Measurements from ENCODE around the gene PIP5K1C.

GRCh38 chr19:3653081-3653795 is 47.0 kb downstream of the PIP5K1C start:
- no peak for TF ChIP-seq CTCF (IDR thresholded peaks at IDR 0.05 in 8 of 11, conservative IDR thresholded peaks at IDR 0.05 in 3 of 11)
- TF ChIP-seq POLR2A (IDR thresholded peaks at IDR 0.05), result no peak
- TF ChIP-seq POLR2AphosphoS5 (IDR thresholded peaks at IDR 0.05), result peak in 1 of 3 donors; percentile 15
